ENCODE data around the gene PADI3.

PADI3 gene

DNA sequence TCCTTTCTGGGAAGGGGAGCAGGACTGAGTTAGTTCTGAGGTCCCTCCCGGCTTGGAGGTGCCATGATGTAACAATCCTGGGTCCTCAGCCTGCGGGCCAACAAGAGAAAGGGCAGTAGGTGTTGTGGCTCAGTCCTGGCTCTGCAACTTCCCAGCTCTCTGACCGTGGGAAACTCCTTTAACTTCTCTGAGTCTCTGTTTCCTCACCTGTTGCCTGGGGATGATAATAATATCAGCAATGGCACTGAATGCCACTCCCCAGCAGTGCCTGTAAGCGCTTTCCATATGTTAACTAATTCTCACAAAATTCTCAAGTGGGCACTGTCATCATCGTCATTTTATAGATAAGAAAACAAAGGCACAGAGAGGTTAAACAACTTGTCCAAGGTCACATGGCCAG is 2.3 kb downstream of the PADI3 start:
- no peak for DNase-seq (ENCODE audit: low spot score)
- TF ChIP-seq, protein P1, sequence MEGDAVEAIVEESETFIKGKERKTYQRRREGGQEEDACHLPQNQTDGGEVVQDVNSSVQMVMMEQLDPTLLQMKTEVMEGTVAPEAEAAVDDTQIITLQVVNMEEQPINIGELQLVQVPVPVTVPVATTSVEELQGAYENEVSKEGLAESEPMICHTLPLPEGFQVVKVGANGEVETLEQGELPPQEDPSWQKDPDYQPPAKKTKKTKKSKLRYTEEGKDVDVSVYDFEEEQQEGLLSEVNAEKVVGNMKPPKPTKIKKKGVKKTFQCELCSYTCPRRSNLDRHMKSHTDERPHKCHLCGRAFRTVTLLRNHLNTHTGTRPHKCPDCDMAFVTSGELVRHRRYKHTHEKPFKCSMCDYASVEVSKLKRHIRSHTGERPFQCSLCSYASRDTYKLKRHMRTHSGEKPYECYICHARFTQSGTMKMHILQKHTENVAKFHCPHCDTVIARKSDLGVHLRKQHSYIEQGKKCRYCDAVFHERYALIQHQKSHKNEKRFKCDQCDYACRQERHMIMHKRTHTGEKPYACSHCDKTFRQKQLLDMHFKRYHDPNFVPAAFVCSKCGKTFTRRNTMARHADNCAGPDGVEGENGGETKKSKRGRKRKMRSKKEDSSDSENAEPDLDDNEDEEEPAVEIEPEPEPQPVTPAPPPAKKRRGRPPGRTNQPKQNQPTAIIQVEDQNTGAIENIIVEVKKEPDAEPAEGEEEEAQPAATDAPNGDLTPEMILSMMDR (IDR thresholded peaks at IDR 0.05) = no peak
- H3K4me3 ChIP-seq = no peak overlapping the region
- no peak overlapping the region for H3K27ac ChIP-seq

DNA sequence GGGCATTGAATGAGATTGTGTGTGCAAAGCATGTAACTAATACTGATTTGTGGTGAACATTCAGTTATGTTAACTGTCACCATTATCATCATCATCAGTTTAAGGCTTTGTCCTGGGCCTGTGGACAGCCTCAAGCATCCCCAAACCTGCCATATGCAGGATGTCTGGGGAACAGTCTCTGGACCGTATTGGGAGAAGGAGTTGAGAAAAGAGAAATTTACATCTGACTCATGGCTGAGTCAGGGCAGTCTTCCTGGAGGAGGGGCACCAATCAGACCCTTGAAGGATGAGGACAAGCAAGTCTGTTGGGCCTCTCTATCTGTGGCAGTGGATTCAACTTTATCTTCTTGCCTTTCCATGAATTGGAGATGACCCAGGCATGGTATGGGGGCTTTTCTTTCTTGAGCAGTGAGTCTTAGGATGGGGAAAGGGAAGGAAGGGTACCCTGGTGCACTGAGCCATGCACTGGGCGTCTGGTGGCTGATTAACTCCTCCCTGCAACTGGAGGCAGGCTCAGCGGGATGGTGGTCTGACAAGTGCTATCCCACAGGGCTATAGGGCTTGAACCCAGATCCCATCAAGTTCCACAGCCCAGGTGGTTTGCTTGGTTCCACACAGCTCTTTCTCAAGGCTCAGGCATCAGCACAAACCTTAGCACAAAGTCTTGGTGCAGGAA is 2.9 kb downstream of the PADI3 start:
- TF ChIP-seq, protein P1 (IDR thresholded peaks at IDR 0.05) = no peak
- no peak for DNase-seq (ENCODE audit: low spot score)
- H3K27ac ChIP-seq = no peak overlapping the region
- H3K4me3 ChIP-seq = no peak overlapping the region

DNA sequence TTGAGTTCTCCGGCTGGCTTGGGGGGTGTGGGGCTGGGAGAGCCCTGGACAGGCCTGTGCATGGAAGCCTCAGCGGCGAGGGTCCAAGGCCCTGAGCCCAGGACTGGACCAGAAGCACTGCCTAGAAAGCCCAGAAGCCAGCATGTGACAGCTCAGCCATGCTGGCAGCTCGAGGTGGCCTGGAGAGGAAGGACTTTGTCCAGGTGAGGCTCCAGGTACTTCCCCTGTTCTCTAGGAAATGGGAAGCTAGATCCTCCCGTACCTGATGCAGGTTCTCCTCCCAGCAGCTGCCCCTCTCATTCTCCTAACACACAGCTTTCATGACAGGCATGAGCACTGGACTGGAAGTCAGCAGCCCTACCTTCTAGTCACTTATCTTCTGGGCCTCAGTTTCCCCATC is 6.4 kb downstream of the PADI3 start:
- TF ChIP-seq, protein P1 (IDR thresholded peaks at IDR 0.05) = no peak
- DNase-seq (ENCODE audit: low spot score) = no peak
- no peak overlapping the region for H3K27ac ChIP-seq
- no peak overlapping the region for H3K4me3 ChIP-seq

DNA sequence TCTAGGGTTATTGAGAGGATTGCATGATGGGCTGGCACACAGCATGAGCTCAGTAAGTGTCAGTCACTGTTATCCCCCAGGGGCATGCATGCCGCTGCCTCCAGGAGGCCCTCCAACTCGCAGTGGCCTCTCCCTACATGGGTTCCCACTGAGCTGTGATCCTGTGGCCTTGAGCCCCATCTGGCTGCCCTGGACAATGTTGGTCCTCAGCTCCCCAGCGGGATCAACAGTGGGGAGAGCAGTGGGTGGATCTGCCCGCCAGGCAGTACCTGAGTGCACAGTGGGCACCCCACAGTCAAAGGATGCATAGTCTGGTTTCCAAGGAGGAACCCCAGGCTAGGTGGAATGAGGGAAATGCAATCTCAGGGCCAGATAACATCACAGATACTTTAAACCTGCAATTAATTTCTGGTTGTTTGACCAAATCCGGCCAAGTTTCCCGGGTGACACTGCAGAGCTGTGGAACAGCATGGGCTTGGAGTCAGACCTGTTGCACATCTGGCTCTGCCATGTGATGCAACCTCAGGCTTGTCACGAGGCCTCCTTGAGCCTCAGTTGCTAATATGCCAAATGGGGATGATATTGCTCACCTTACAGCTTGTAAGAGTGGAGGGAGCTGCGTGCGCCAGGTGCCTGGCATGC is 9.3 kb downstream of the PADI3 start:
- Histone ChIP-seq H3K4me3 (no peak overlapping the region), H3K27ac (no peak overlapping the region)
- DNase-seq (ENCODE audit: low spot score) = no peak
- TF ChIP-seq, protein P1 (IDR thresholded peaks at IDR 0.05) = no peak

DNA sequence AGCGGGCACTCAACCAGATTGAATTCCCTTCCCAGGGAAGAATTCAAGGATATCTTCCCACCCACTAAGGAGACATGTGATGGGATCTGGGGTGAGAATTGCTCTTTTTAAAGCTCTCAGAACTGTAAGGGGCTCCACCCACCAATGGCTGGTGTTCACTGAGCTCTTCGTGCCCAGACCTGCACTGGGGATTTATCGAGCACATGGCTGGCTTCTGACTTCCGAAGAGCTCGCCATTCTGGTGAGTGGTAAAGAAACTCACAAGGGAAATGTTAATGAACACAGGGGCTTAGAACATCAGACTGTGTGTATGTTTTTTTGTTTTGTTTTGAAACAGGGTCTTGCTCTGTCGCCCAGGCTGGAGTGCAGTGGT is 9.8 kb downstream of the PADI3 start:
- TF ChIP-seq, protein P1 (IDR thresholded peaks at IDR 0.05) = no peak
- no peak overlapping the region for H3K27ac ChIP-seq
- H3K4me3 ChIP-seq = no peak overlapping the region
- no peak for DNase-seq (ENCODE audit: low spot score)

DNA sequence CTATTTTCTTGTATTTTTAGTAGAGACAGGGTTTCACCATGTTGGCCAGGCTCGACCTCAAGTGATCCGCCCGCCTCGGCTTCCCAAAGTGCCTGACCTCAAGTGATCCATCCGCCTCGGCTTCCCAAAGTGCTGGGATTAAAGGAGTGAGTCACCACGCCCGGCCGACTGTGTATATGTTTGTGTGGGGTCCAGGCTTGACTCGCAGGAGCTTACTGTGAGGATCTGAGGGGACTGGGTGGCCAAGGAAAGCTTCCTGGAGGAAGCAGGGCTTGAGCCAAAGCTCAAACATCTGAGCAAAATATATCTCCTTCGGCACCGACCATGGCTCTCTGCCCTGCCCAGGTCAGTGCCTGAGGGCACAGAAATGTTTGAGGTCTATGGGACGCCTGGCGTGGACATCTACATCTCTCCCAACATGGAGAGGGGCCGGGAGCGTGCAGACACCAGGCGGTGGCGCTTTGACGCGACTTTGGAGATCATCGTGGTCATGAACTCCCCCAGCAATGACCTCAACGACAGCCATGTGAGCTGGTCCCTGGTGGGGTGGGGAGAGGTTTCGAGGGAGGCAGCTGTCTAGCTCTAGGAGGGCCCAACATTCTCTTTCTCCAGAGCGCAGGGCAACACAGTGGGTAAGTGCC is 10.5 kb downstream of the PADI3 start:
- no peak for DNase-seq (ENCODE audit: low spot score)
- TF ChIP-seq, protein P1 (IDR thresholded peaks at IDR 0.05) = no peak
- H3K27ac ChIP-seq = no peak overlapping the region
- H3K4me3 ChIP-seq = no peak overlapping the region

DNA sequence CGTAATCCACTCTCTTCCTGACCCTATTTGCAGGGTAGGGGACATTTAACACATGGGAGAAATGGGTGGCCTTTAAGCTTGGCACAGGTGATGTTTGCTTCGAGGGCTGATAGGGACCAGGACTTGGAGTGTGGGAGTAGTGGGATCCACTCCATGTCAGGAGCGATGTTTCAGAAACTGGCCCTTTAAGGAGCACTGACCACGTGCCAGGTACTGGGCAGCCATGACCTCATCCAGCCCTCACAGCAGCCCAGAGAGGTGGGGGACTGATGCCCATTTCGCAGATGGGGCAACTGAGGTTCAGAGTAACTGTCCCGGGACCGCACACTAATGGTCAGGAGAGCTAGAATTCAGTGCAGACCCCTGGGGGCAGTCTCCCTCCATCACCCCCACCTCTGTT is 11.4 kb downstream of the PADI3 start:
- DNase-seq (ENCODE audit: low spot score) = no peak
- Histone ChIP-seq H3K27ac (no peak overlapping the region), H3K4me3 (no peak overlapping the region)
- TF ChIP-seq, protein P1 (IDR thresholded peaks at IDR 0.05) = no peak
